DOHH2 (cell line): ENCODE results near the gene CWH43.
"Not testable (repeated sequence)": the region's sequence is repeated elsewhere in the genome, so short reads cannot be mapped to it uniquely, and the experiment has no call there.

Experiments
- H3F3A ChIP-seq: fragments of 200-600 bp; sonication (generic), shearing (Covaris generic); 2 replicates; pipeline ENCODE4 v1.6.0; 2016; ENCODE audit warnings: antibody characterized with exemption, mild to moderate bottlenecking; ENCODE audit not compliant: control insufficient read depth, insufficient read depth
- H3K27ac ChIP-seq: fragments of 200-600 bp; sonication (generic); 2 replicates; pipeline ENCODE4 v1.5.1; 2014; ENCODE audit warnings: low read depth, mild to moderate bottlenecking, low read length, moderate library complexity
- H3K27me3 ChIP-seq: fragments of 200-600 bp; sonication (generic); 2 replicates; pipeline ENCODE4 v1.6.1; 2014; ENCODE audit warnings: mild to moderate bottlenecking, low read length, mixed read lengths; ENCODE audit not compliant: control insufficient read depth
- H3K36me3 ChIP-seq: fragments of 200-600 bp; sonication (generic); 2 replicates; pipeline ENCODE4 v1.6.1; 2014; ENCODE audit warnings: mild to moderate bottlenecking, low read length, moderate library complexity, mixed read lengths; ENCODE audit not compliant: control insufficient read depth
- H3K4me1 ChIP-seq: fragments of 200-600 bp; sonication (generic); 2 replicates; pipeline ENCODE4 v1.6.1; 2014; ENCODE audit warnings: mild to moderate bottlenecking, low read length, mixed read lengths; ENCODE audit not compliant: control insufficient read depth
- H3K4me2 ChIP-seq: fragments of 200-600 bp; sonication (generic); 2 replicates; pipeline ENCODE4 v1.6.0; 2014; ENCODE audit warnings: mild to moderate bottlenecking, low read length, moderate library complexity
- H3K4me3 ChIP-seq: fragments of 200-600 bp; sonication (generic); 2 replicates; pipeline ENCODE4 v1.5.1; 2014; ENCODE audit warnings: mild to moderate bottlenecking, low read length, mixed read lengths
- H3K79me2 ChIP-seq: fragments of 200-600 bp; sonication (generic); 2 replicates; pipeline ENCODE4 v1.6.1; 2014; ENCODE audit warnings: mild to moderate bottlenecking, low read length, mixed read lengths; ENCODE audit not compliant: control insufficient read depth
- H3K9me2 ChIP-seq: fragments of 200-600 bp; sonication (generic); replicated peaks from 2 replicates; pipeline ENCODE4 v1.6.1; 2014; ENCODE audit warnings: mild to moderate bottlenecking, low read length, mixed read lengths; ENCODE audit not compliant: control insufficient read depth
- H3K9me3 ChIP-seq: fragments of 200-600 bp; sonication (generic); 2 replicates; pipeline ENCODE4 v1.6.1; 2014; ENCODE audit warnings: antibody characterized with exemption, low read length, mixed read lengths; ENCODE audit not compliant: control insufficient read depth, insufficient read depth
- H4K20me1 ChIP-seq: fragments of 200-600 bp; sonication (generic); 2 replicates; pipeline ENCODE4 v1.6.0; 2014; ENCODE audit warnings: low read depth, mild to moderate bottlenecking, antibody characterized with exemption, low read length, moderate library complexity; ENCODE audit not compliant: control insufficient read depth, insufficient read depth
- CTCF ChIP-seq: fragments of 200-600 bp; sonication (generic); IDR thresholded peaks from one replicate; pipeline ENCODE4 v1.5.1; 2014; ENCODE audit warnings: antibody characterized with exemption, mild to moderate bottlenecking, low read depth, low read length; ENCODE audit not compliant: poor library complexity, severe bottlenecking
- EZH2phosphoT487 ChIP-seq: fragments of 200-600 bp; sonication (generic); IDR thresholded peaks from 2 replicates; pipeline ENCODE4 v1.6.1; 2017; ENCODE audit warnings: borderline replicate concordance, mild to moderate bottlenecking, antibody characterized with exemption, low read length, moderate library complexity, mixed read lengths

CWH43 gene

GRCh38 chr4:48974979-48975640 lies 11.0 kb upstream of the CWH43 start:
- no peak overlapping the region for H3K4me3 ChIP-seq
- H3K27ac ChIP-seq: no peak overlapping the region
- H3K4me1 ChIP-seq: no peaks in the 10 kb centered on the region
- H3K4me2 ChIP-seq: no peak overlapping the region
- no peaks in the 10 kb centered on the region for H3K79me2 ChIP-seq
- H3K9me2 ChIP-seq: no peaks in the 10 kb centered on the region
- H3K9me3 ChIP-seq: no peaks in the 10 kb centered on the region
- peaks cover 11% of the 10 kb centered on the region for H3K27me3 ChIP-seq
- no peaks in the 10 kb centered on the region for H3F3A ChIP-seq
- H4K20me1 ChIP-seq: no peaks in the 10 kb centered on the region
- no peak for TF ChIP-seq CTCF
- no peak for TF ChIP-seq EZH2phosphoT487
- no peaks in the 10 kb centered on the region for H3K36me3 ChIP-seq

- Histone ChIP-seq H3K4me3 (no peak overlapping the region), H3K4me2 (no peak overlapping the region)
- TF ChIP-seq EZH2phosphoT487 (no peak), CTCF (no peak)
Measured at GRCh38 chr4:48976041-48976440, 10.0 kb upstream of the CWH43 start.

GRCh38 chr4:48979914-48980579 lies 6.0 kb upstream of the CWH43 start:
- TF ChIP-seq CTCF (no peak), EZH2phosphoT487 (no peak)
- Histone ChIP-seq H3K79me2 (no peaks in the 10 kb centered on the region), H3K27me3 (peaks cover 8% of the 10 kb centered on the region), H3K36me3 (no peaks in the 10 kb centered on the region), H3K9me3 (no peaks in the 10 kb centered on the region), H3K27ac (no peak overlapping the region), H3K9me2 (no peaks in the 10 kb centered on the region), H3K4me1 (no peaks in the 10 kb centered on the region), H3F3A (no peaks in the 10 kb centered on the region), H3K4me3 (no peak overlapping the region), H3K4me2 (no peak overlapping the region), H4K20me1 (no peaks in the 10 kb centered on the region)

More at GRCh38 chr4:48976041-48976440, 10.0 kb upstream of the CWH43 start:
- Histone ChIP-seq H3F3A (no peaks in the 10 kb centered on the region), H3K27ac (no peak overlapping the region), H4K20me1 (no peaks in the 10 kb centered on the region), H3K9me2 (no peaks in the 10 kb centered on the region), H3K79me2 (no peaks in the 10 kb centered on the region), H3K27me3 (peaks cover 11% of the 10 kb centered on the region), H3K4me1 (no peaks in the 10 kb centered on the region), H3K9me3 (no peaks in the 10 kb centered on the region), H3K36me3 (no peaks in the 10 kb centered on the region)

GRCh38 chr4:48984005-48984404 lies 2.1 kb upstream of the CWH43 start:
- H3K9me2 ChIP-seq, H3K4me2 ChIP-seq, H3K36me3 ChIP-seq, H3K27ac ChIP-seq, H4K20me1 ChIP-seq, H3K9me3 ChIP-seq, H3F3A ChIP-seq, H3K4me3 ChIP-seq, H3K79me2 ChIP-seq, H3K4me1 ChIP-seq, H3K27me3 ChIP-seq: not testable (repeated sequence)
